ENCODE data around the gene ELK3. TPM values are rescaled to one million over a fixed set of nuclear protein-coding genes. Genes with fewer than 3 reads are reported as not detected.

ELK3 gene
- polyA plus RNA-seq (2013, experiment 1 of 2): 6.3 TPM
- polyA plus RNA-seq (2013, experiment 2 of 2): 6.6 TPM

DNA sequence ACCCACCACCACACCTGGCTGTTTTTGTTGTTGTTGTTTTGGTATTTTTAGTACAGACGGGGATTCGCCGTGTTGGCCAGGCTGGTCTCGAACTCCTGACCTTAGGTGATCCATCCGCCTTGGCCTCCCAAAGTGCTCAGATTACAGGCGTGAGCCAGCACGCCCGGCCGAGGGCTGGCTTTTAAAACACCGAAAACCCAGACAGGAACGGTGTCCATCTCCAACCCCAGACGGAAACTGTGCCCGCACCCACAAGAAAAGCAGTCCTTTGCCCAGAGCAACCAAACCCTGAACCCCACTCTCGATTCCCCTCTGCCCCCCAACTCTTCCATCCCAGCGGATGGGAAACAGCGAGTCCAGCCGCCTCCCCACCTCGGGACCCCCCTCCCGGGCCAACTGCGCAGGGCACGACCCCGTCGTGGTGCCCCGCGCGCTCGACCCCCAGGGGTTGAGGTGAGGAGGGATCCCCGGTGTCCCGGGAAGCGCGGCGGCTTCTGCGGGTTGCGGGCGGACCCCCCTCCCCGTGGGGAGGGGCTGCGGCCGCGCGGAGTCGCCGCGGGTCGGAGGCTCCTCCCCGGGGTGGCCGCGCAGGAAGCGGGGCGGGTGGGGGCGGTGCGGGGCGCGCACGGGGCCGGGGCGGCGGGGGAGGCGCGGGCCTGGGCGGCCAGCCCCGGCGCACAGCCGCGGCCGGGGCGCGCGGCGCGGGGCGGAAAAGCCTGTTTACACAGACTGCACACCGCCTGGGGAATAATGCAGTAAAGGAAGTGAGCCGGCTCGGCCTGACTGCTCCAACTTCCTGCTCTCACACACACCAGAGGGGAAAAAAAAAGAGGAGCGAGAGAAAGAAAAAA lies at the start of gene ELK3:
ELK3 (plus strand) TSS at position 651 of the 851 bp plus-strand sequence.
- H4K8ac ChIP-seq (ENCODE audit: low read depth, low read length): no peak within 1 kb of the TSS
- H3K4me2 ChIP-seq (ENCODE audit: insufficient read depth, low read length, poor library complexity, severe bottlenecking): peak within 1 kb of the TSS; percentile 92
- peak within 1 kb of the TSS; percentile 87 to 88 for H3K4me3 ChIP-seq (ENCODE audit: low read length in 2 of 2)
- no peak within 1 kb of the TSS for H2BK120ac ChIP-seq (ENCODE audit: low read depth, low read length)
- H3K27ac ChIP-seq (replicated peaks; ENCODE audit: low read length): no peak within 1 kb of the TSS
- H3K9ac ChIP-seq (ENCODE audit: low read depth, low read length, poor library complexity): peak within 1 kb of the TSS; percentile 89
- H2AK5ac ChIP-seq (ENCODE audit: low read depth, low read length): peak within 1 kb of the TSS; percentile 85
- H2BK12ac ChIP-seq (ENCODE audit: low read length): peak within 1 kb of the TSS; percentile 16
- peaks cover 0 to 7% (median 0%) of the 10 kb centered on the region in 3 experiments for H3K27me3 ChIP-seq (ENCODE audit: control insufficient read depth in 3 of 3, insufficient read depth in 3 of 3, low read depth in 1 of 3, low read length in 3 of 3)
- WGBS, 2 donors (ENCODE audit: extremely low coverage in 2 of 2, insufficient read length in 2 of 2, insufficient replicate concordance in 1 of 2): no CpG with 5 or more reads among the region's 75 CpGs
- H3K18ac ChIP-seq (ENCODE audit: low read length): peak within 1 kb of the TSS; percentile 89
- H2BK15ac ChIP-seq (ENCODE audit: low read length): peak within 1 kb of the TSS; percentile 91
- no peaks in the 10 kb centered on the region for H3K79me1 ChIP-seq (ENCODE audit: low read depth, low read length)
- peak within 1 kb of the TSS; percentile 87 for H3K23ac ChIP-seq (ENCODE audit: low read depth, low read length, poor library complexity)
- H3K9me3 ChIP-seq (replicated peaks in 1 of 2; ENCODE audit: control insufficient read depth in 2 of 2, insufficient read depth in 1 of 2, low read depth in 1 of 2, low read length in 2 of 2): peaks cover 0 to 4% of the 10 kb centered on the region in 2 donors
- peak within 1 kb of the TSS; percentile 97 for H3K14ac ChIP-seq (ENCODE audit: low read length)
- peak within 1 kb of the TSS; percentile 60 for H3K4ac ChIP-seq (ENCODE audit: low read length)
- H3K4me1 ChIP-seq (ENCODE audit: control insufficient read depth in 2 of 2, insufficient read depth in 1 of 2, low read depth in 1 of 2, low read length in 2 of 2): peaks cover 2 to 4% of the 10 kb centered on the region in 2 donors
- no peak within 1 kb of the TSS for H4K91ac ChIP-seq (ENCODE audit: low read depth, low read length, poor library complexity)
- H2AFZ ChIP-seq (ENCODE audit: low read length): peak within 1 kb of the TSS; percentile 94
- no peaks in the 10 kb centered on the region for H3K36me3 ChIP-seq (replicated peaks in 1 of 2; ENCODE audit: control insufficient read depth in 2 of 2, insufficient read depth in 2 of 2, low read length in 2 of 2)
- H2BK5ac ChIP-seq (ENCODE audit: low read length): no peak within 1 kb of the TSS
- DNase-seq (ENCODE audit: low spot score): no peak

DNA sequence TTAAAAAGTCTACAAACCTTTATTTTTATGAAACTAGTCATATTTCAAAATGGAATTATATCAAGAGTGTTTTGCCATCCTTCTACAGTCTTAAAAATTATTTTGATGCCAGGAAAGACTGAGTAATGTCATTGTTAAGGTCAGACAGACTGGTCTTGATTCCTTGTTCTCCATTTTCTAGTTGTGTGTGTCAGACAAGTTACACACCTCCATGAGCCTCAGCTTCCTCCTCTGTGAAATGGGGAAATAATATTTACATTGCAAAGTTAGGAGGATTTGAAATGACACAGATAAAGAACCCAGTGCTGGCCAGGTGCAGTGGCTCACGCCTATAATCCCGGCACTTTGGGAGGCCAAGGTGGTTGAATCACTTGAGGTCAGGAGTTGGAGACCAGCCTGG lies 47.4 kb upstream of the ELK3 start:
- Histone ChIP-seq H3K4me2 (ENCODE audit: insufficient read depth, low read length, poor library complexity, severe bottlenecking) (no peak overlapping the region), H2AFZ (ENCODE audit: low read length) (no peak overlapping the region), H3K4me1 (ENCODE audit: control insufficient read depth in 2 of 2, insufficient read depth in 1 of 2, low read depth in 1 of 2, low read length in 2 of 2) (peaks cover 2 to 7% of the 10 kb centered on the region in 2 donors), H2BK12ac (ENCODE audit: low read length) (no peak overlapping the region), H3K4ac (ENCODE audit: low read length) (no peak overlapping the region), H3K18ac (ENCODE audit: low read length) (no peak overlapping the region), H3K14ac (ENCODE audit: low read length) (no peak overlapping the region), H3K23ac (ENCODE audit: low read depth, low read length, poor library complexity) (no peak overlapping the region), H4K91ac (ENCODE audit: low read depth, low read length, poor library complexity) (no peak overlapping the region), H2AK5ac (ENCODE audit: low read depth, low read length) (no peak overlapping the region), H3K9me3 (replicated peaks in 1 of 2; ENCODE audit: control insufficient read depth in 2 of 2, insufficient read depth in 1 of 2, low read depth in 1 of 2, low read length in 2 of 2) (peaks cover 0 to 2% of the 10 kb centered on the region in 2 donors), H3K79me1 (ENCODE audit: low read depth, low read length) (no peaks in the 10 kb centered on the region), H3K4me3 (ENCODE audit: low read length in 2 of 2) (no peak overlapping the region), H3K27me3 (ENCODE audit: control insufficient read depth in 3 of 3, insufficient read depth in 3 of 3, low read depth in 1 of 3, low read length in 3 of 3) (no peaks in the 10 kb centered on the region), H2BK15ac (ENCODE audit: low read length) (no peak overlapping the region), H2BK120ac (ENCODE audit: low read depth, low read length) (no peak overlapping the region), H4K8ac (ENCODE audit: low read depth, low read length) (no peak overlapping the region), H3K27ac (replicated peaks; ENCODE audit: low read length) (no peak overlapping the region), H3K9ac (ENCODE audit: low read depth, low read length, poor library complexity) (no peak overlapping the region), H2BK5ac (ENCODE audit: low read length) (no peak overlapping the region), H3K36me3 (replicated peaks in 1 of 2; ENCODE audit: control insufficient read depth in 2 of 2, insufficient read depth in 2 of 2, low read length in 2 of 2) (no peaks in the 10 kb centered on the region)
- no peak for DNase-seq (ENCODE audit: low spot score)
- WGBS, 2 donors (ENCODE audit: extremely low coverage in 2 of 2, insufficient read length in 2 of 2, insufficient replicate concordance in 1 of 2): no CpG with 5 or more reads among the region's 2 CpGs

DNA sequence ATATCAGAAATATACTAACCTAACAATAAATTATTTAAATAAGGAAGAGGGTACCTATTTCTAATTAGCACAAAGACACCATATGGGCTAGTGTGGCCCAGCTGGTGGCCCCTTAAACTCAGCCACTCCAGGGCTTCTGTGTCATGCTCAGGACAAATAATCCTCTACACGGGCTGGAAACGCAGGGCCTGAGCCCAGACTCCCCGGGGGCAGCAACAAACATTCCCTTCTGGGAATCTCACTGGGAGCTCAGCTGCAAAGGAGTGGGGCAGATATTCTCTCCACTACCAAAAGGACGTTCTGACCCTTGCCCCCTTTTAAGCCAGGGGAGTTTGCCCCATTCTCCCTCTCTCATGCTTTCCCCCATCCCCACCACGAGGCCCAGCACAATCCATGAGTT lies 43.7 kb upstream of the ELK3 start:
- no CpG with 5 or more reads among the region's 5 CpGs for WGBS, 2 donors (ENCODE audit: extremely low coverage in 2 of 2, insufficient read length in 2 of 2, insufficient replicate concordance in 1 of 2)

DNA sequence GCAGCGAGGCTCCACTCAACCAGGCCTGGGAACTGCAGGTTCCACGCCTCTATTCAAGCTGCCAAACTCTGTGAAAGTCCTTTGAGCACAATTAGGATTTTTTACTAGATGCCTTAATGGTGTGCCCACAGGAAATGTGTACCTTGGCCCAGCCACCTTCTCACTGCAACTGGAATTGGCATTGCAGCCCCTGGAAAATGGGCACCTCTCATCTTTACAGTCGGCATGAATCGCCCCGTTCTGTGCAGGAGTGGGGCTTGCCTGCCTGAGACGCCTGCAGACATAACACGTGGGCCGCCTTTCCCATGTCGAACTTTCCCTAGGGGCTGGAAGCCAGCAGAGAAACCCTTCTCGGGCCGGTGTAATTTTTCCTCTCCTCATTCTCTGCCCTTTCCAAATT lies 42.0 kb upstream of the ELK3 start:
- Histone ChIP-seq H3K4me1 (ENCODE audit: control insufficient read depth in 2 of 2, insufficient read depth in 1 of 2, low read depth in 1 of 2, low read length in 2 of 2) (peaks cover 0 to 2% of the 10 kb centered on the region in 2 donors), H3K27ac (replicated peaks; ENCODE audit: low read length) (no peak overlapping the region), H2BK5ac (ENCODE audit: low read length) (no peak overlapping the region), H2AFZ (ENCODE audit: low read length) (no peak overlapping the region), H3K4ac (ENCODE audit: low read length) (no peak overlapping the region), H3K4me3 (ENCODE audit: low read length in 2 of 2) (no peak overlapping the region), H3K27me3 (ENCODE audit: control insufficient read depth in 3 of 3, insufficient read depth in 3 of 3, low read depth in 1 of 3, low read length in 3 of 3) (no peaks in the 10 kb centered on the region), H4K8ac (ENCODE audit: low read depth, low read length) (no peak overlapping the region), H2AK5ac (ENCODE audit: low read depth, low read length) (no peak overlapping the region), H3K18ac (ENCODE audit: low read length) (no peak overlapping the region), H2BK15ac (ENCODE audit: low read length) (no peak overlapping the region), H4K91ac (ENCODE audit: low read depth, low read length, poor library complexity) (no peak overlapping the region), H3K9me3 (replicated peaks in 1 of 2; ENCODE audit: control insufficient read depth in 2 of 2, insufficient read depth in 1 of 2, low read depth in 1 of 2, low read length in 2 of 2) (peaks cover 0 to 2% of the 10 kb centered on the region in 2 donors), H3K23ac (ENCODE audit: low read depth, low read length, poor library complexity) (no peak overlapping the region), H3K4me2 (ENCODE audit: insufficient read depth, low read length, poor library complexity, severe bottlenecking) (no peak overlapping the region), H3K14ac (ENCODE audit: low read length) (no peak overlapping the region), H3K9ac (ENCODE audit: low read depth, low read length, poor library complexity) (no peak overlapping the region), H2BK12ac (ENCODE audit: low read length) (no peak overlapping the region), H3K79me1 (ENCODE audit: low read depth, low read length) (no peaks in the 10 kb centered on the region), H2BK120ac (ENCODE audit: low read depth, low read length) (no peak overlapping the region), H3K36me3 (replicated peaks in 1 of 2; ENCODE audit: control insufficient read depth in 2 of 2, insufficient read depth in 2 of 2, low read length in 2 of 2) (no peaks in the 10 kb centered on the region)
- no CpG with 5 or more reads among the region's 11 CpGs for WGBS, 2 donors (ENCODE audit: extremely low coverage in 2 of 2, insufficient read length in 2 of 2, insufficient replicate concordance in 1 of 2)
- DNase-seq (ENCODE audit: low spot score): no peak

More for the DNA sequence above, 43.7 kb upstream of the ELK3 start:
- DNase-seq (ENCODE audit: low spot score): no peak
- Histone ChIP-seq H3K4ac (ENCODE audit: low read length) (no peak overlapping the region), H2BK12ac (ENCODE audit: low read length) (no peak overlapping the region), H2BK5ac (ENCODE audit: low read length) (no peak overlapping the region), H3K9ac (ENCODE audit: low read depth, low read length, poor library complexity) (no peak overlapping the region), H3K14ac (ENCODE audit: low read length) (no peak overlapping the region), H3K4me3 (ENCODE audit: low read length in 2 of 2) (no peak overlapping the region), H3K36me3 (replicated peaks in 1 of 2; ENCODE audit: control insufficient read depth in 2 of 2, insufficient read depth in 2 of 2, low read length in 2 of 2) (no peaks in the 10 kb centered on the region), H3K23ac (ENCODE audit: low read depth, low read length, poor library complexity) (no peak overlapping the region), H2BK15ac (ENCODE audit: low read length) (no peak overlapping the region), H2BK120ac (ENCODE audit: low read depth, low read length) (no peak overlapping the region), H4K8ac (ENCODE audit: low read depth, low read length) (no peak overlapping the region), H2AK5ac (ENCODE audit: low read depth, low read length) (no peak overlapping the region), H3K4me2 (ENCODE audit: insufficient read depth, low read length, poor library complexity, severe bottlenecking) (no peak overlapping the region), H2AFZ (ENCODE audit: low read length) (no peak overlapping the region), H3K18ac (ENCODE audit: low read length) (no peak overlapping the region), H3K27me3 (ENCODE audit: control insufficient read depth in 3 of 3, insufficient read depth in 3 of 3, low read depth in 1 of 3, low read length in 3 of 3) (no peaks in the 10 kb centered on the region), H3K9me3 (replicated peaks in 1 of 2; ENCODE audit: control insufficient read depth in 2 of 2, insufficient read depth in 1 of 2, low read depth in 1 of 2, low read length in 2 of 2) (peaks cover 0 to 2% of the 10 kb centered on the region in 2 donors), H3K27ac (replicated peaks; ENCODE audit: low read length) (no peak overlapping the region), H3K4me1 (ENCODE audit: control insufficient read depth in 2 of 2, insufficient read depth in 1 of 2, low read depth in 1 of 2, low read length in 2 of 2) (peaks cover 0 to 2% of the 10 kb centered on the region in 2 donors), H3K79me1 (ENCODE audit: low read depth, low read length) (no peaks in the 10 kb centered on the region), H4K91ac (ENCODE audit: low read depth, low read length, poor library complexity) (no peak overlapping the region)

Measured in neuronal stem cell (in vitro differentiated cells).